Raji (cell line): Measurements from ENCODE around the gene AKAP13.

ENCODE experiments used
- POLR2A ChIP-seq: IDR thresholded peaks from 2 replicates; pipeline ENCODE4 v1.6.1; 2011; ENCODE audit warnings: low read depth, low read length, control low read depth; ENCODE audit not compliant: insufficient read depth

Gene AKAP13

DNA sequence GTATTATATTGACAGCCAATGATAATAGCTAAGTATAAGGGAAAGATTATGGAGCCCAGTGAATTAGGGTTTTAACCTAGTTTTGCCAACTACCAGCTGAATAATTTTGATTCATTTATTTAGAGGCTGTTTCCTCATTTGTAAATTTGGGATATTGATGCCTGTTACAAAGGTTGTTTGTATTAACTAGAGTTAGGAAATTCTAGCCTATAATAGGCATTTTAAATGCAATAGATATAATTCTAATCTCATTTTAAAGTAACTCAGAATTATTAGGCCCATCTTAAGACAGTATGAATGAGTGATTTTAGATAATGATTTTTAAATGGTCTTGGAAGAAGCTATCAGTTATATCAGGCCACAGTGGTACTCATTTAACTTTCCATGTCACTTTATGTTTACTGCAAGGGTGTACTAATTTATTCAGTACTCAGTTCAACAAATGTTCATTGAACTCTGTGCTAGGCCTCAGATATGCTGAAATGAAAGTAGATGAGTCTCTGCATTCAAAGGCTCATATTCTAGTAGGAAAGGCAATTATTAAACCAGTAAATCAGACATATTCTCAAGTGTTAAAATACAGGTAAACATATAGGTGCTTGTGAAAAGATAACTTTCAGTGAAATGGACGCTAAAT, 213.5 kb downstream of the AKAP13 start:
- TF ChIP-seq POLR2A: no peak

DNA sequence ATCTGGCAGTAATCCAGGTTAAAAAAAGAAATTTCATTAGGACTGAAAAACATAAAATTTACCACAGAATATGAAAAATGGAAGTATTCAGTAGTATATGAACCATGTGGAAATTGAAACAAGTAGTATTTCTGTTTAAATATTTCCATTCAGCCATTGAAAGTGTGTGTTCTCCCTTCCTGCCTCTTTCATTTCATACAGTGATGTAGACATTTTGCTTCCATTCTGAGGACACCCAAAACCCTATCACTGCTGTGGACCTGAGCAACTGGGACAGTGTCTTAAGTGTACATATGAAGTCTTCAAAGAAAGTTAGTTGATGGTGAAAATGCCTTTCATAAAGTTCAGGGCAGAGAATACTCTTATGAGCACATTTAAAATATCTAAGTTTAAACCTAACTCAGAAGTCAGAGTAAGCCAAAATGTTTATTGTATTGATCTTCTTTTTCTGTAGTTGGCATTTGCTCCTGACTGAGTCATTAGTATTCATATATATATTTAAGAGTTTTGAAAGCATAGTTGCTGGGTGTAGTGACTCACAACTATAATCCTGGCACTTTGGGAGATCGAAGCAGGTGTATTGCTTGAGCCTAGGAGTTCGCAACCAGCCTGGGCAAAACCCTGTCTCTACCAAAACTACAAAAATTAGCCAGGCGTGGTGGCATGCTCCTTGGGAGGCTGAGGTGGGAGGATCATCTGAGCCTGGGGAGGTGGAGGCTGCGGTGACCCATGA, 215.6 kb downstream of the AKAP13 start:
- TF ChIP-seq POLR2A: no peak

DNA sequence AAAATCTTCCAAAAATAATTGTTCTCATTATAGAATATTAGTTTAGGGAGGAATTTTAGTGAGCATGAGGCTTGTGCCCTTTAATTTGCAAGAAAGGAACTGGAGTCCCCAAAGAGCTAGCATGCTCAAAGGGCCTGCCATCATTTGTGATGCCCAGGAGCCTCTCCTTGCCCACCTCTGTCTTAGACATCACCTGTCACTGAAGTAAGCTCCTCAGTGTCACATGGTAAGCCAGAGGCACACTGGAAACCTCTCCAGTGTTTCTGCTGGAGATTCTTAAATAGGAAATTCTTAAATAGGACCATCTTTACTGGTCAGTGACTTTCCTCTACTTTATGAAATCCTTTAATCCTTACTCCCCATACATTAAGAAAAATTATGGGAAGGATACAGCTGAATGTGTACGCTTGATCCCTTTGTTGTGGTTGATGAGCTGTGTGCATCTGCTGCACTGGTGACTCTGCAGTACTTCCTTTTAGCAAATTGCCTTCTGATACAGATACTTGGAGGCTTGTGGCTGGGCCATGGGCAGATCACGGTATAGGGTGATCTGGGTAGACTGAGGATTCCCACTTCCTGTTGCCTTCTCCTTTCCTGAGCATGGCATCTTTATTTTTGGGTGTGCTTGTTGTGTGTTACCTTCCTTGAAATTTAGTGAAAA, 216.9 kb downstream of the AKAP13 start:
- TF ChIP-seq POLR2A: no peak

DNA sequence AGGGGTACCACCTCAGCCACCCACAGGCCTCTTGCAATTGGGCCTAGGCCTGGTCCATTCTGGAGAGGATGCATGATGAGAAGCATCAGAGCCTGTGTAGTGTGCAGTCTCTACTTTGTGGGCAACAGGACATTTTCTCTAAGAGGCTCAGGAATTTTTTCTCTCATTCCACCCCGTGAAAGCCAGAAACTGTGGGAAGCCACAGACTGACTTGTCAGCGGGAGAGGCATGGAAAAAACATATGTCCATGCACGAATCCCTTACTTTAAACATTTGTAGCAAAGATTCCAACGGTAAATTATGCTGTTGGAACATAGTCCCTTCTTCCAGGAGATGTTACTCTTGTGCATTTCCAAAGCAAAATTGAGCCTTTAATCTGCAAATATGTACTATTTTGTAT, 217.8 kb downstream of the AKAP13 start:
- TF ChIP-seq POLR2A: no peak

DNA sequence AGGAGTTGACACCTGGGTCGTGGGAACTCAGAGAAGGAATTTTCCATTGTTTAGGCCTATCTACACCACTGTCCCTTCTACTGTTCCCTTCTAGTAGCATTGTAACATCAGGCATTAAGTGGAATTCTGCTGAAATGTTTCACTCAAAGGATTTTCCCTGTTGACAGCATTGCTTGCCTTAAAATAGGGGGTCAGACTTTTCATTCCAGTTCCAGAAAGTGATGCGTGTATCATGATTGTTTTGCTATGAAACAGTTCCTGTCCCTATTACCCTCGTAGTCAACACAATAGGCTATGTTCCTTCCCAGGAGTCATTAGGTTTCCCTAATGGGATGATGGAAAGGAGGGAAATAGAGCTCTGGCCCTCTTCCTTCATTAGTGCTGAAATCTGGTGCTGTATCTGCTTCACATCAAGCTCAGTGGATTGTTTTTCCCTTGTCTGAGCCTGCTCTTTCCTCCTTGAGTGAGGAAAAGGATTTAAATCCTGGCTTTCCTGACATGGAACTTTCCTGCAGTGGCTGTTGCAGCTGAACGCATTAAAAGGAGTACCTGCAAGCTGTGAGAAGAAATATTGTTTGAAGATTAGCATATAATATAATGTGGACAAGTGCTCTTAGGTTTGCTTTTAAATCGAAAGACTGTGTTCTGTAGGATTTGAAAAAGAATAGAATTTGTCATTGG, 218.5 kb downstream of the AKAP13 start:
- TF ChIP-seq POLR2A: no peak

DNA sequence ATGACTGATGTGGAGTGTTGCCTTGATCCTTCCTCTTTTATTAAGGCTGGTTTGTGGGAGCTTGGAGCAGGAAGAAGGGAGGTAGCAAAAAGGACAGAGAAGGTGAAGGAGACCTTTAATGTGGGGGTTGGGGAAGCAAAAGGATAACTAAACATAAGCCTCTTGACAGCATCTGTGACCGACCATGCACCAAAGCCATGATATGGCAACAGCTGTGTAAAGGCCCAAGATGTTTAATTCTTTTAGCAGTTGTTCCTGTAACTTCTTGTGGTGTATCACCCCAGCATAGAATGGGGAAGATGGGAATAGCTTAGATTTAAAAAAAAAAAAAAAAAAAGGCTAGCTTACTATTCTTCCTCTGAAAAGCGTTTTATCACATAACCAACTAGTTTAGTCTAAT, 219.6 kb downstream of the AKAP13 start:
- no peak for TF ChIP-seq POLR2A

DNA sequence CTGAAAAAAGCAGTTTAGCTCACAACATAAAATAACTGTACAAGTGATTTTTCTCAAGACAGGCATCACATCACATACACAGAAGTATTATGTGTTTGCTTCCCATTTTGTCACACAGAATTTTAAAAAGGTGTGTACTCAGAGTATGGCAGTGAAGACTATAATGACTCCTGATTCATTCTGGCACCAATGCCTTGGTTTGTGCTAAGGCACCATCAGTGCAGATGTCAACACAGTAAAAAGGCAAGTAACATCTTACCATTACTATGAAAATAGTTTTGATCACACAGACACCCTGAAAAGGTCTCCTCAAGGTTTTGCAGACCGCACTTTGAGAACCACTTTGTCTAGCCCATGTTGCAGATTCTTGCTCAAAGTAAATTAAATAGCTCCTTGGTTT, 222.8 kb downstream of the AKAP13 start:
- no peak for TF ChIP-seq POLR2A

DNA sequence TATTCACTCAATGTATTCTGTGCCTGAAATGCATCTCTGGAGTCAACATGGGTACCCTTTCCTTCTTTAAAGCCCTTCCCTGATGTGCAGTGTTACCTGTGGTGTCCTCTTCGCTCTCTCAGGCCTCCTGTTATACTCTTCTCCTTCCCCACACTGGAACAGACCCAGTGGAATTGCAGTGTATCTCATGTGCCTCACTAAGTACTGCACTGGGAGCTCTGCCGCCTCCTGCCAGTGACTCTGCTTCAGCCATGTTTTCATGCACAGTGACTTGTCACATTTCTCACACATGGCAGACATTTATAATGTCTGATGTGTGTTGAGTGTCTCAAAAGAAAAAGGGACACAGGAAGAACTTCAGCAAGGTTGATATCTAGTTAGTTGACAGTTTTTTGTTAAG, 223.3 kb downstream of the AKAP13 start:
- no peak for TF ChIP-seq POLR2A

DNA sequence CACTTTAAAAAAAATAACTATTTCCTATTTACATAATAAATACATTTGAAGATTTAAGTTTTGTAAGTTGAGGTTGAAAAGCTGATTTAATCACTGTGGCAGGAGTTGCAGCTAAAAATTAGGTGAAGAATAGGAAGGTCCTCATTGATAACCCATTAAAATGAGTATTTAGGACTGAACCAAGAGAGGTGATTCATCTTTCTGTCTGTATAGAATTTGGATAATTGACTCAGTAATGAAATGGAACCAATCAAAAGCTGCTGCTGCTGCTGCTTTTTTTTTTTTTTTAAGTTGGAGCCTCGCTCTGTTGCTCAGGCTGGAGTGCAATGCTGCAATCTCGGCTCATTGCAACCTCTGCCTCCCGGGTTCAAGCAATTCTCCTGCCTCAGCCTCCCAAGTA, 223.8 kb downstream of the AKAP13 start:
- no peak for TF ChIP-seq POLR2A

DNA sequence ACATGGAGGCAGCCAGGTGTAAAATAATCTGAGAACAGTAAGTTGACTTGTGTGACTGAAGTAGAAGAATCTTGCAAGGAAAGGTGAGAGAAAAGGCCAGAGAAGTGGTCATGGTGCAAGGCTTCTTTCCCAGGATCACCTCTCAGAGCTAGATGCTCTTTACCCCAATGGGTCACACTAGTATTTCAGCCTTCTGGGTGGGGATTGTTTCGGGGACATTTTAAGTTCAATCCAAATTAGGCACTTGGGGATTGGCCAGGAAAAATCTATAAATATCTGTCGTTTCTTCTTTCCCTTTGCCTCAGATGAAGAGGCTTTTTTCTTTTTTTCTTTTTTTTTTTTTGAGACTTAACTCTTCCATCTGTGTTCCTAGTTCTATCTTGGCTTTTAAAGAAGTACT, 226.3 kb downstream of the AKAP13 start:
- TF ChIP-seq POLR2A: no peak

DNA sequence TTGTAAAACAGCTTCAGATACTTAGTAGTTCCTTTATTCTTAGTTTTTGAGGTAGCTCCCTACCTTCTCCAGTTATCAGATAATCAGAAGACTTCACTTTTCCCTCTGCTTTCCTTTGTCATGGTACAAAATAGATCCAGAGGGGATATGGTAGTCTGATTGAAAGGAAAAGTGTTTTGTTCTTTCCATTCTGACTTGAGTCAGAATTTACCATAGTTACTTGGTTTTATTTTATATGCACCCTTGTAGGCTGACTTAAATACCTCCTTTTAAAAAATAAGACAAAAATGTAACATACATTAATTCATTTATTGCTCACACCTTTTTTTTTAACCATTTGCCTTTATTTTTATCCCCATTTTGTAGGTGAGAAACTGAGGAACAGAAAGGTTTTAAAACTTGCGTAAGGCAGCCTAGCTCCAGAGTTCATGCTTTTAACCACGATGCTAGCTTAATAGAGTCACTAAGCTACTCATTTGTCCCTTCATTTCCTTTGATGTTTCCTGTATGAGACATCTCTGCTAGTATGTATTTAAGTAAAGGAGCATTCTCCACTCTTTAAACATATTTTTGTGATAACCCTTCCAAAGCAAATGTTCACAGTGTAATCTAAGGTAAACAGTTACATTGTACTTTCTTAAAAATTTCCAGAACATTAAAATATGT, 226.9 kb downstream of the AKAP13 start:
- TF ChIP-seq POLR2A: no peak

DNA sequence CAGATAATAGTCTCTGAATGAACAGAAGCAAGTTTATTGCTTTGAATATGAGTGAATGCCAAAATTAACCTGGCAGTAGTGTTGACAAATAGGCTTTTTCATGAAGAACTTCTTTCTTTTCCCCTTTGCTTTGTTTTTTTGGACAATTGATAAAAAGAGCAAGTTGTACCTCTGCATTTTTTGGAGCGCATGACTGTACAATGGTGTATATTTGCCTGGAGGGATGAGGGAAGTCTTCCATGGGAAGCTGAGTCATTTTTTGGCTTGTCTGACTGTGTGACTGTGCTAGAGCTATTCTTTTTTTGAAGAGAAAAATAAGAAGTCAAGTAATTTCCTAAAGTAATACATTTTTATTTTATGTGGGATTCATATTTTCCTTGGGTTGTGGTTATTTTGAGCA, 227.4 kb downstream of the AKAP13 start:
- no peak for TF ChIP-seq POLR2A

DNA sequence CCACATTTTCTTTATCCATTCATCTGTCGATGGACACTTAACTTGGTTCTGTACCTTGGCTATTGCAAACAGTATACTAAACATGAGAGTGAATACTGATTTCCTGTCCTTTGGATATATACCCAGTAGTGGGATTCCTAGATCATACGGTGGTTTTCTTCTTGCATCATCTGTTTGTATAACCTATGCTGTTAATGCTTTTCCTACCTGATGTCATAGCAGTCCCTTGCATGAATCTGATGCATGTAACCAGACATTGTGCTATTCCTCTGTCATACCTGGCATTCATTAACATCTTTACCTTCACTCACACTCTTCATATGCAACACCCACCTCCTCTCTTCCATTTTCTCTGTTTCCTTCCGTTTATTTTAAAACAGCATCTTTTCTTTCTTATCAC, 229.1 kb downstream of the AKAP13 start:
- TF ChIP-seq POLR2A: no peak

DNA sequence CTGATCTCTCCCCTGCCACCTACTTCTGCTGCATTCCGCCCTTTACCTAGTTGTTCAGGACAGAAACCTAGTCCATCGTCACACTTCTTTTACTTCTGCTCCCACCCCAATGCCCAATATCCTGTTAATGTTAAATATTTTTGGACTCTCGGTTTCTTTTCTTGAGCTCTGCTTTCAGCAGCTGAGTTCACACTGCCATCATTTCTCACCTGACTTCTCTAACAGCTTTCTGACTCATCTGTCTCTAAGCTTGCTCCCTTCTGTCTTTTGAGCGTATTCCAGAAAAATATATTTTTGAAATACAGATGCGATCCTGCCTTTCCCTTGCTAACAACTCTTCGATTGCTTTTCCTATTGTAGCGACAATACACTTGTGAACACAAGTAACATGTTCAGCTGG, 231.0 kb downstream of the AKAP13 start:
- TF ChIP-seq POLR2A: no peak

DNA sequence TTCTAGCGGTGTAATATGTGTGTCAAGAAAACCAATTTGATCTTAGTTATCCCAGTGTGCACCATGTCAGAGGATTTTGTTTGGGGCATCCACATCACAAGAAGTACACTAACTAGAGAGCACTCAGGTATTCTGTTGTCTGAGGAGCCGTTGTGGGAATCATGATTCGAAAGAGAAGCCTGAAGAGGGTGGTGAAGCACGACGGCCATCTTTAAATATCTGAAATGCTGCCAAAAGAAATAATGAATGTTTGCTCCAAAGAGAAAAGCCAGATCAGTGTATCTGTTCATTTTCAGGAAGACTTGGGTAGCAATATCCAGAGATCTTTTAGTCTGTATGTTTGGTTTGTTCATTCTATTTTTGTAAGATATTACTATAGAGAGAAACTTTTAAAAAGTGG, 233.7 kb downstream of the AKAP13 start:
- TF ChIP-seq POLR2A: no peak

DNA sequence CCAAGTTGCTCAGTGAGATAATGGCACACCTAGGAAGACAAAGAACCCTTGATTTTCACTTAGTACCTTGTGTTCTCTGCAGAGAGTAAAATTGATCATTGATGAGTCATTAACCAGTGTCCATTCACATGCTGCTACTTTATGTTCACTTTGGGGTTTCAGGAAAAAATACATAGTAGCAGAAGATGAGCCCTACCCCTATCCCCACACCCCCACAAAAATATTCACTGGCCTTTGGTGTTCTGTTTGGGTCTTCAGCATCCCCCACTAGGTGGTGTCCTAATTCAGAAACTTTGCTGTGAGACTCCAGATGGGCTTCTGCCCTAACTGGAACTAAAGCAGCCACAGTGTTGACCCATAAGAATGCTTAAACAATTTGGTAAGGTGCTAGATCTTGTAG, 235.5 kb downstream of the AKAP13 start:
- no peak for TF ChIP-seq POLR2A

DNA sequence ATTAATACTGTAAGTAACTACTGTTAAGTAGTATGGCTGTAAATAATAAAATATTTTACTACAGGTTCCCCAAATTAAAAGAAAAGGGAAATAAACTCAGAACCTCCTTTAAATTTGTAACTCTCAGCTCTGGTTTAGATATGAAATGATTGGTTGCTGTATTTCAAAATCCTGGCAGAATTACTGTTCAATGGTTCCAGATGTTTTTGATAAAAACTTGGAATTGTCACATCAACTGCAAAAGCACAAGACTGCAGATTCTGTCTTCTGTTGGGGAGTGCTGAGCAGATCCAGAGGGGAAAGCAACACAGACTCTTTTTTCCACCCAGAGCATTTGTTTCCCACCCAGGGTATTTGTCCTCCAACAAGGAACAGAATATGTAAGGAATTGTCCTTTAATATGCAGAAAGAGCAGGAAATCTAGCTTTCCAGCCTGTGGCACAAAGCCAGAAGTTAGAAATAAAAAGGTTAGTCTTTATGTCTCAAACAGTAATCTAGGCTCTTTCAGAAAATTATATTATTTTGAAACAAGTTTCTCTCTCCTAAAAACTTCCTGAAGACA, 236.2 kb downstream of the AKAP13 start:
- TF ChIP-seq POLR2A: no peak
